Uterus (tissue), 2 donors: Measurements from ENCODE around the gene ALDH9A1.

Experiments used
- POLR2A ChIP-seq, 2 donors: fragments of 450-650 bp; IDR thresholded peaks; one replicate each; pipeline ENCODE4 v1.6.1; 2016; ENCODE audit warnings: antibody characterized with exemption in 2 of 2, mild to moderate bottlenecking in 1 of 2, moderate library complexity in 1 of 2
- TF ChIP-seq, protein P1 (sequence below), 4 experiments: fragments of 200-600 bp in 2 of 4; fragments of 450-650 bp in 2 of 4; sonication (generic) in 2 of 4; IDR thresholded peaks; one replicate each; pipeline ENCODE4 v1.5.1; 2016 to 2019; ENCODE audit warnings: antibody characterized with exemption in 4 of 4, mild to moderate bottlenecking in 2 of 4, moderate library complexity in 1 of 4

DNA sequence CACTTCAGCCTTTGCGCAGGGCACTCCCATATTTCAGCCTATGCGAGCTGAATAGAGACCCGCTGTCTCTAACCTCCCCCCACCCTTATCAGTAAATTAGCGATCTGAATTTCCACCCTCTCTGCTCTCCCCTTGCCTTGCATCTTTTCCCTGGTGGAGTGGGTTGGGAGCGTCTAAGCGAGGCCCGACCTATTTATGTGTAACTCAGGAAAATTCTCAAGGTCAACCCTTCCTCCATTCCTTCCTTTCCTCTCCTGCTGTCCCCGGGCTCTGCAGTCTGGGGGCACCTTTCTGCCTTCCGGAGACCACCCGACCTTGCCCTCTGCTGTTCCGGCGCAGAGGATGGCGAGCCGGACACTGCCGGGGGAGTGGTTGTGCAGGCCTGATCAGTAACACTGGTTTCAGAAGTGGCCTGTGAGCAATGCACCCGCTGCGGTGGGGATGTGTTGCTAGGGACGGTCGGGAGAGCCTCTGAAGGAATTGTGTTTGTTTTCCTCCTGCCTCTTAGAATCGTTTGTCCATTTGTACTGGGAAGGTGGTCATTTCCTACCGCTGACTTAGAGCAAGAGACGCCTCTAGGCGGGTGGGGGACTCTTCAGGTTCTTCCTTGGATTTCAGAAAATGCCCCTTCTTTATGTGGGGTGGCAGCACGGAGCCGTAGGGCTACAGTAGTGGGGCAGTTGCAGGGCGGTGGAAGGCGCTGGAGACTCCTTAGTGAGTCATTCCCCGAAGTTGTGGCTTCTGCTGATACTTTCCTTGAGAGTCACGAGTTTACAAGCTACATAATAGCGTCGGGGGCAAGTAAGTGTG, 66.8 kb downstream of the ALDH9A1 start:
- TF ChIP-seq, protein P1, sequence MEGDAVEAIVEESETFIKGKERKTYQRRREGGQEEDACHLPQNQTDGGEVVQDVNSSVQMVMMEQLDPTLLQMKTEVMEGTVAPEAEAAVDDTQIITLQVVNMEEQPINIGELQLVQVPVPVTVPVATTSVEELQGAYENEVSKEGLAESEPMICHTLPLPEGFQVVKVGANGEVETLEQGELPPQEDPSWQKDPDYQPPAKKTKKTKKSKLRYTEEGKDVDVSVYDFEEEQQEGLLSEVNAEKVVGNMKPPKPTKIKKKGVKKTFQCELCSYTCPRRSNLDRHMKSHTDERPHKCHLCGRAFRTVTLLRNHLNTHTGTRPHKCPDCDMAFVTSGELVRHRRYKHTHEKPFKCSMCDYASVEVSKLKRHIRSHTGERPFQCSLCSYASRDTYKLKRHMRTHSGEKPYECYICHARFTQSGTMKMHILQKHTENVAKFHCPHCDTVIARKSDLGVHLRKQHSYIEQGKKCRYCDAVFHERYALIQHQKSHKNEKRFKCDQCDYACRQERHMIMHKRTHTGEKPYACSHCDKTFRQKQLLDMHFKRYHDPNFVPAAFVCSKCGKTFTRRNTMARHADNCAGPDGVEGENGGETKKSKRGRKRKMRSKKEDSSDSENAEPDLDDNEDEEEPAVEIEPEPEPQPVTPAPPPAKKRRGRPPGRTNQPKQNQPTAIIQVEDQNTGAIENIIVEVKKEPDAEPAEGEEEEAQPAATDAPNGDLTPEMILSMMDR (IDR thresholded peaks at IDR 0.05), result no peak
- peak in 1 of 2 donors; percentile 20 for TF ChIP-seq POLR2A (IDR thresholded peaks at IDR 0.05)
